Measurements from ENCODE around the gene DBH.

DBH gene

DNA sequence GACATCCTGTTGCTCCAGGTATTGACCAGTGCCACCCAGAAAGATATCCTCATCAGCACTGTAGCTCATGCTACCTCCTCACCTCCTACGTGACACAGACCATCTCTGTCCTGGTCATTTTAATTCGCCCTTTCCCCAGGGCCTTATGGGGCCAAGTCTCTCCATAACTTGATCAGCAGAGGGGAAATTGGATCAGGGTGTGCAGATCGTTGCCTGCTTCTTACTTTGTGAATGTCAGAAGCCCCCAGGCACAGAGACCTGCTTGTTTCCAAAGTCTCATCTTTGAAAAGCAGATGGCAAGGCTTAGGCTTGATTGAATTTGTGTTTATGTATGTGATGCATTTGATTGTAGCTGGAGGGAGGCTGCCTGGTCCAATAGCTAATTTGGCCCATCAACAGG is 8.8 kb upstream of the DBH start:
- TF ChIP-seq, protein P1, sequence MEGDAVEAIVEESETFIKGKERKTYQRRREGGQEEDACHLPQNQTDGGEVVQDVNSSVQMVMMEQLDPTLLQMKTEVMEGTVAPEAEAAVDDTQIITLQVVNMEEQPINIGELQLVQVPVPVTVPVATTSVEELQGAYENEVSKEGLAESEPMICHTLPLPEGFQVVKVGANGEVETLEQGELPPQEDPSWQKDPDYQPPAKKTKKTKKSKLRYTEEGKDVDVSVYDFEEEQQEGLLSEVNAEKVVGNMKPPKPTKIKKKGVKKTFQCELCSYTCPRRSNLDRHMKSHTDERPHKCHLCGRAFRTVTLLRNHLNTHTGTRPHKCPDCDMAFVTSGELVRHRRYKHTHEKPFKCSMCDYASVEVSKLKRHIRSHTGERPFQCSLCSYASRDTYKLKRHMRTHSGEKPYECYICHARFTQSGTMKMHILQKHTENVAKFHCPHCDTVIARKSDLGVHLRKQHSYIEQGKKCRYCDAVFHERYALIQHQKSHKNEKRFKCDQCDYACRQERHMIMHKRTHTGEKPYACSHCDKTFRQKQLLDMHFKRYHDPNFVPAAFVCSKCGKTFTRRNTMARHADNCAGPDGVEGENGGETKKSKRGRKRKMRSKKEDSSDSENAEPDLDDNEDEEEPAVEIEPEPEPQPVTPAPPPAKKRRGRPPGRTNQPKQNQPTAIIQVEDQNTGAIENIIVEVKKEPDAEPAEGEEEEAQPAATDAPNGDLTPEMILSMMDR (IDR thresholded peaks at IDR 0.05) = no peak

DNA sequence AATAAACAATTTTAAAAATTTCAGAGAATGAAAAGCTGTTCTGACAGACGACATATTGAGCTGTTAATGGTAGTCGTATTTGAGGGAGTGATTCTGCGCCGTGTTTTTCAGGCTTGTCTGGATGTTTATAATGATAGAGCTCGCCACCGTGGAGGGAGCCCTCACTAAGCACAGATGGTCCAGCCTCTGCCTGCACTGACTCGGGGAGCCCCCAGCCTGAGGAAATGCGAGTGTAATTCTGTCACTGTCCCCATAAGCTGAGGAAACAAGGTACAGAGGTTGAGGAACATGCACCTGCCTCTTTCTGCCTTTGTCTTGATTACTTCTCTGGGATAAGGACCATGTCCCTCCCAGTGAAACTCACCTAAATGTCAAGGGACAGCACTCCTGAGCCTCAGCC is 7.4 kb upstream of the DBH start:
- TF ChIP-seq, protein P1 (IDR thresholded peaks at IDR 0.05) = no peak

DNA sequence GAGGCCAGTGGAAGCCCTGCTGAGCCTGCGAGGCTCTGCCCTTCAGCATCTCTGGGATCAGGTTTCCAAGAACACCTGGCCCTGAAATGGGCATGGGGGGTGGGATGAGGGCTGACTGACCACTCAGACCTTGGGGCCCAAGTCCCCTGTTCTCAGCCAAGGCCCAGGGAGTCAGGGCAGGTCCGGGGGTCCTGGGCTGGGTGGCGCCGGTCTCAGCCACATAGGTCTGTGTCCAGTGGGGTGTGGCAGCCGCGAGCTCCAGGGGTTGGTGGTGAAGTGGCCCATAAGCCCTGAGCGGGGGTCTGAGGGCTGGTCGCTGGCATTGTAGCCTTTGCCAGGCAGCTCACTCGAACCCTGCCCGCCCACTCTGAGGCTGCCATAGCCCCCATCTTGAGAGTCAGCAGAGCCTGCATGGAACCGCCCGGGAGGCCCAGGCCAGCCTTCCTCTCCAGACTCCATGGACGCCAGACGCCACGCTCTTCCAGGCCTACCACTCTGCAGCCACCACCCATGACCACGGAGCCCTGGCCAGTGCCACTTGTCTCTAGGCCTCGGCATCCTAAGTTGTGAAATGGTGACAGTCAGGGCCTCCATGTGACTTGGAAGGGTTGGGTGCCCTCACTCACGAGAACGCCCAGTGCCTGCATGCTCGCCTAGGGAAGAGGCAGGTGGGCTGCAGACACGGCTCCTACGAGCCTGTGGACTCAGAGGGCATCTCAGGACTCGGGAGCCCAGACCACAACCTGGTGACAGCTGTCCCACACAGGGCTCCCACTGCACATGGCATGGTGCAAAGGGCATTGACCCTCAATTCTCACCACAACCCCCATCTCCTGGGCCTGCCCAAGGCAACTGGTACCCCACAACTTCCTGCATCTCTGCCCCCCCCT is 6.7 kb upstream of the DBH start:
- TF ChIP-seq, protein P1 (IDR thresholded peaks at IDR 0.05) = no peak

DNA sequence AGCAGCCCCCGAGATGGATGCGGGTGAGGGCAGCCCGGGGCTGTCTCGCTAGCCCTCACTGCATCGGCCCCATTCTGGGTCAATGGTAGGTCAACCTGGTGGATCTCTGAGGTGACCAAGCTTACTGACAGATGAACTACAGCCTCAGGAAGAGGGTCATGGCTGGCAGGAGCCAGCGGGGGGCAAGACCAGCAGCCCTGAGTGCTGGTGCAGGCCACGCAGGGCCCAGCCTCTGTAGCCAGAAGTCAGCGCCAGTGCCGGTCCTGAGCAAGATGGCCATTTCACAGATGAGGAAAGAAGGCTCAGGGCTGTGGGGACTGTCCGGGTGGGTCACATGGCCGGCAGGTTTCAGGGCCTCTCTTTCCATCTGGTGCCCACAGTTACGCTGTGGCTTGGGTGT is 5.1 kb upstream of the DBH start:
- TF ChIP-seq, protein P1 (IDR thresholded peaks at IDR 0.05) = no peak

DNA sequence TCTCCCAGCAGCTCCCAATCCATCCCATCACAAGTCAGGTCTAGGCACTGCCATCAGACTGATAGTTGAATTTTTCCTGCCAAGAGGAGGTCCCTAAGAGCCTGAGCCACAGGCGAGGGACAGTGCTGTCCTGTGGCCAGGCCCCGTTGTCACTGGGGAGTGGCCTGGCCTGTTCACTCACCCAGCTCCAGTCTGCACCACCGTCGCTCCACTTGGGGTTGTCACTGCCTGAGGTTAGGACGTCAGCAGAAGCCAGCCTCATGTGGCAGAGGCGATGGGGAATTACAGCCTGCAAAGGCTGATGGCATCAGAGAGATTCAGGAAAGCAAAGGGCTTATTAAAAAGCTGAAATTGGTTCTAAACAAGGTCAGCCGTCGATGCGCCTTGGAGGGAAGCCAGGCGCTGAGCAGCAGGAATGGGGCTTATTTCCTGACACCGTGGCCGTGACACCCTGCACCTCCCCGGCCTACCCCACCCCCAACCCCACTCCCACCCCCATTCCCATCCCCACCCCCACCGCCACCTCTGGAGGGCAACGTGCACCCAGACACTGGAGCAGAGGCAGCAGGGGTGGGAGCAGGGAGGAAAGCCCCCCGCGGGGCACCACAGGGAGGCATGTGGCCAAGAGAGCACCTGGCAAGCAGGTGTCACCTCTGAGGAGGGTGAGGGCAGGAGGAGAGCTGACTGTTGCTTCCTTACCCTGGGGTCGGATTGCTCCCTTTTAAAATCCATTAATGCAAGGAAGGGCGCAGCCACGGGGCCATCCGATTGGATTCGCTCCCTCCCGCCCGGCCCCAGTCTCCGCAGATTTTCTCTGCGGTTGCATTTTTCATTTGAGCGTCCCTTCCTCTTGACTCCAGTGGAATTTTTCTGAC is 3.1 kb upstream of the DBH start:
- TF ChIP-seq, protein P1 (IDR thresholded peaks at IDR 0.05) = no peak

DNA sequence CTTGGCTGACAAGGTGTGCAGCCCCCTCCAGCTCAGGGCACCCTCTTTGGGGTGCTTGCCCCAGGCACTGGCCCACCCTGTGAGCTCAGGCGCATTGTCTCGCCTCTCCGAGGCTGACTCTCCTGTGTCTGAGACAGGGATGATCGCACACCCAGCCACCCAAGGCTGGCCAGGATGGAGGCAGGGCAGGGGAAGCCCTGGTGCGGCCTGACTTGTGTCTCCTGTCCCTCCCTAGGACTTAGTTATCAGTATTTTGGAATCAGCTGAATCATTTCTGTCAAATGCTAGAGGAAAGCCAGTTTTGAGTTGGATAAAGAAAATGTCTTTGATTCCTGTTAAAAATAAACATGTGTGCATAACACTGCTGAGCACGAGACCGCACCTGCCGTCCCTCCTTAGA is 2.5 kb upstream of the DBH start:
- TF ChIP-seq, protein P1 (IDR thresholded peaks at IDR 0.05) = no peak

DNA sequence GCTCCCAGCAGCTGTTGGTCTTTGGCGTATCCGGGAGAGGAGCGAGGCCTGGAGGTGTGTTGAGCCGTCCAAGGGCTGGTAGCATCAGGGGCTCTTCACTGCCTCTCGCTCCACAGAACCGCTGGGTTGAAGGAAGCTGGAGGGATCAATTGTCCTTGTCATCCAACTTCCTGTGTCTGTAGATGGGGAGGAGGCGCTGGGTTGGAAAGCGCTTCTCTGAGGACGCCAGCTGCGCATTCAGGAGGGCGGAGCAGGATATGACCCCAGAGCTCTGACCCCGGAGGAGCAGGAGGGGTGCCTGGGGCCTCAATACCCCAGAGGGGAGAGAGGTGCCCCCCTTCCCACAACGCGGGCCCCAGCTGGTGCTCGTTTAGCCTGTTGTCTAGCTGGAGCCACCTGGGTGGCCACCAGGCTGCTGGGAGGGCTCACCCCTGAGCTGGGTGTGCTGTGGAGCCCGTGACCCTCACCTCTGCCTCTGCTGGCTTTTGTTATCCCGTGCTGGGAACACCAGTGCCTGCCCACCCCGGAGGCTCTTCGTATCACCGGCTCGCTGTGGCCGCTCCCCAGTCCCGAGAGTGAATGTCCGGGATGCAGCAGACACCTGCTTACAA is 2.0 kb upstream of the DBH start:
- TF ChIP-seq, protein P1 (IDR thresholded peaks at IDR 0.05) = no peak

Data from LNCAP (cell line).